ENCODE data around the gene ENDOU. TPM values are rescaled to one million over a fixed set of nuclear protein-coding genes. Genes with fewer than 3 reads are reported as not detected.

Gene ENDOU
- total RNA-seq, 2 experiments from 2014 or later: 0.19 TPM; not detected in 1

GRCh38 chr12:47758584-47758833, 33.2 kb upstream of the ENDOU start:
- intact Hi-C loops (cut with micrococcal nuclease; ENCODE audit: unreplicated experiment): no loop called here
- Histone ChIP-seq H3K9me2 (ENCODE audit: insufficient read depth, low read length) (no peaks in the 10 kb centered on the region), H3K4me2 (ENCODE audit: low read length) (peak overlapping the region; percentile 92), H3K79me2 (ENCODE audit: insufficient read depth, low read depth, low read length) (no peaks in the 10 kb centered on the region), H3K36me3 (ENCODE audit: insufficient read depth, low read length) (no peaks in the 10 kb centered on the region), H4K20me1 (ENCODE audit: insufficient read depth, low read length) (no peaks in the 10 kb centered on the region), H3K4me1 (ENCODE audit: insufficient read depth, low read length, poor library complexity, severe bottlenecking) (peaks cover 39% of the 10 kb centered on the region), H2AFZ (ENCODE audit: low read length) (peak overlapping the region; percentile 99; the same call in 1 of the 2 replicates), H3K27ac (ENCODE audit: low read depth, low read length, poor library complexity, severe bottlenecking) (no peak overlapping the region), H3K4me3 (ENCODE audit: low read depth, low read length, poor library complexity, severe bottlenecking) (peak overlapping the region; percentile 70), H3K9me3 (ENCODE audit: low read length) (no peaks in the 10 kb centered on the region)
- DNase-seq (ENCODE audit: low spot score): no peak
- ChIA-PET POLR2A (interaction anchor here (0.5 to 6.7 kb wide), 5 partner anchors 8 to 1532 kb away, joined by 6 to 44 read pairs (median 8); no protein-coding TSS in a partner anchor), CTCF (ENCODE audit: unreplicated experiment) (interaction anchor here (0.6 to 2.3 kb wide), 5 partner anchors 8 to 437 kb away, joined by 3 to 16 read pairs (median 4); no protein-coding TSS in a partner anchor)
- BruUV-seq (replicated peaks): no TSS peak
- no peak for TF ChIP-seq EZH2phosphoT487 (IDR thresholded peaks at IDR 0.05; ENCODE audit: borderline replicate concordance, low read depth, low read length)
- no peak for TF ChIP-seq CTCF (conservative IDR thresholded peaks at IDR 0.05; ENCODE audit: low read length)

GRCh38 chr12:47757840-47758583, 32.7 kb upstream of the ENDOU start:
- Histone ChIP-seq H2AFZ (ENCODE audit: low read length) (no peak overlapping the region), H3K36me3 (ENCODE audit: insufficient read depth, low read length) (no peaks in the 10 kb centered on the region), H3K27ac (ENCODE audit: low read depth, low read length, poor library complexity, severe bottlenecking) (no peak overlapping the region), H3K9me3 (ENCODE audit: low read length) (no peaks in the 10 kb centered on the region), H3K79me2 (ENCODE audit: insufficient read depth, low read depth, low read length) (no peaks in the 10 kb centered on the region), H3K4me2 (ENCODE audit: low read length) (peak overlapping the region; percentile 92), H3K4me3 (ENCODE audit: low read depth, low read length, poor library complexity, severe bottlenecking) (no peak overlapping the region), H3K9me2 (ENCODE audit: insufficient read depth, low read length) (no peaks in the 10 kb centered on the region), H3K4me1 (ENCODE audit: insufficient read depth, low read length, poor library complexity, severe bottlenecking) (peaks cover 42% of the 10 kb centered on the region), H4K20me1 (ENCODE audit: insufficient read depth, low read length) (no peaks in the 10 kb centered on the region)
- no peak for DNase-seq (ENCODE audit: low spot score)
- POLR2A ChIA-PET: interaction anchor here (0.5 to 6.7 kb wide), 7 partner anchors 9 to 1532 kb away, joined by 4 to 44 read pairs (median 6); no protein-coding TSS in a partner anchor
- intact Hi-C loops (cut with micrococcal nuclease; ENCODE audit: unreplicated experiment): no loop called here
- CTCF ChIA-PET (ENCODE audit: unreplicated experiment): interaction anchor here (0.6 to 2.3 kb wide), 5 partner anchors 9 to 436 kb away, joined by 3 to 16 read pairs (median 4); no protein-coding TSS in a partner anchor
- no TSS peak for BruUV-seq (replicated peaks)
- no peak for TF ChIP-seq EZH2phosphoT487 (IDR thresholded peaks at IDR 0.05; ENCODE audit: borderline replicate concordance, low read depth, low read length)
- no peak for TF ChIP-seq CTCF (conservative IDR thresholded peaks at IDR 0.05; ENCODE audit: low read length)

- Histone ChIP-seq H3K36me3 (ENCODE audit: insufficient read depth, low read length) (no peaks in the 10 kb centered on the region), H3K4me3 (ENCODE audit: low read depth, low read length, poor library complexity, severe bottlenecking) (no peak overlapping the region), H3K27ac (ENCODE audit: low read depth, low read length, poor library complexity, severe bottlenecking) (no peak overlapping the region), H3K4me1 (ENCODE audit: insufficient read depth, low read length, poor library complexity, severe bottlenecking) (peaks cover 43% of the 10 kb centered on the region), H3K9me3 (ENCODE audit: low read length) (no peaks in the 10 kb centered on the region), H3K9me2 (ENCODE audit: insufficient read depth, low read length) (no peaks in the 10 kb centered on the region), H3K79me2 (ENCODE audit: insufficient read depth, low read depth, low read length) (no peaks in the 10 kb centered on the region), H2AFZ (ENCODE audit: low read length) (no peak overlapping the region), H3K4me2 (ENCODE audit: low read length) (no peak overlapping the region), H4K20me1 (ENCODE audit: insufficient read depth, low read length) (no peaks in the 10 kb centered on the region)
- TF ChIP-seq EZH2phosphoT487 (IDR thresholded peaks at IDR 0.05; ENCODE audit: borderline replicate concordance, low read depth, low read length): no peak
- TF ChIP-seq CTCF (conservative IDR thresholded peaks at IDR 0.05; ENCODE audit: low read length): no peak
- POLR2A ChIA-PET: interaction anchor here (1.1 to 6.7 kb wide), 5 partner anchors 9 to 16 kb away, joined by 4 to 44 read pairs (median 6); no protein-coding TSS in a partner anchor
- intact Hi-C loops (cut with micrococcal nuclease; ENCODE audit: unreplicated experiment): no loop called here
- DNase-seq (ENCODE audit: low spot score): no peak
- no TSS peak for BruUV-seq (replicated peaks)
- CTCF ChIA-PET (ENCODE audit: unreplicated experiment): interaction anchor here (1.9 to 2.3 kb wide), 2 partner anchors 9 to 15 kb away, joined by 13 to 16 read pairs; no protein-coding TSS in a partner anchor
These were observed 32.1 kb upstream of the ENDOU start for GRCh38 chr12:47757364-47757839.
